Ovary (tissue), 3 donors: ENCODE results near the gene ELOVL2.
"Not testable (repeated sequence)": the region's sequence is repeated elsewhere in the genome, so short reads cannot be mapped to it uniquely, and the experiment has no call there.

Experiments
- CTCF ChIP-seq, 3 donors: fragments of 450-650 bp in 2 of 3; fragments of 200-600 bp in 1 of 3; IDR thresholded peaks; one replicate each; pipeline versions ENCODE4 v1.5.1 to v1.8.0; 2016 to 2022; ENCODE audit warnings: antibody characterized with exemption in 3 of 3, mild to moderate bottlenecking in 1 of 3
- EP300 ChIP-seq: sonication (generic); formaldehyde crosslinking; IDR thresholded peaks from one replicate; pipeline ENCODE4 v1.6.1; 2017; ENCODE audit warnings: antibody characterized with exemption
- POLR2A ChIP-seq: fragments of 450-650 bp; IDR thresholded peaks from one replicate; pipeline ENCODE4 v1.6.1; 2017; ENCODE audit warnings: antibody characterized with exemption, mild to moderate bottlenecking, moderate library complexity
- donor health status: DM: no; HTN: no; CAD: no.

- TF ChIP-seq CTCF (IDR thresholded peaks at IDR 0.05); POLR2A; EP300: not testable (repeated sequence)
Observed at GRCh38 chr6:11091141-11091540, 47.0 kb upstream of the ELOVL2 start.
